Keratinocyte (primary cell): ENCODE measurements around the gene KHSRP.

ENCODE experiments used
- CTCF ChIP-seq, 3 experiments: IDR thresholded peaks in 1 of 3; conservative IDR thresholded peaks in 1 of 3; optimal IDR thresholded peaks in 1 of 3; 2 replicates in 2 of 3; 3 replicates in 1 of 3; pipeline versions ENCODE3 to v1.5.1; 2011; ENCODE audit warnings: low read length in 3 of 3, mild to moderate bottlenecking in 3 of 3, moderate library complexity in 2 of 3, control low read depth in 1 of 3, inconsistent platforms in 1 of 3; ENCODE audit not compliant: insufficient read depth in 2 of 3; ENCODE audit errors: extremely low read depth in 1 of 3
- EZH2 ChIP-seq: IDR thresholded peaks from one replicate; pipeline ENCODE4 v1.6.1; 2012; ENCODE audit warnings: inconsistent platforms, mild to moderate bottlenecking, low read length, moderate library complexity

- TF ChIP-seq CTCF (optimal IDR thresholded peaks at IDR 0.05 in 1 of 3, IDR thresholded peaks at IDR 0.05 in 1 of 3, conservative IDR thresholded peaks at IDR 0.05 in 1 of 3; ENCODE audit: extremely low read depth in 1 of 3, insufficient read depth in 2 of 3, low read length in 3 of 3) (no peak), EZH2 (no peak)
Observed at GRCh38 chr19:6376512-6377190, 48.0 kb downstream of the KHSRP start.
